HT-29 (cell line): ENCODE measurements around the gene SEPHS2. TPM values are rescaled to one million over a fixed set of nuclear protein-coding genes. Genes with fewer than 3 reads are reported as not detected.
"Not testable (repeated sequence)": the region's sequence is repeated elsewhere in the genome, so short reads cannot be mapped to it uniquely, and the experiment has no call there.

ENCODE experiments used
- DNase-seq: peaks from one replicate; pipeline ENCODE4 v3.0.0-alpha.2; 2015; ENCODE audit warnings: low spot score
- small RNA-seq: library from RNA; depleted of rRNA; stranded (forward); fragments of <200 nt; gene quantifications from one replicate; pipeline ENCODE3, GENCODE V24; 2014
- total RNA-seq: library from RNA; depleted of rRNA; stranded (reverse); fragments of >200 nt; shearing (Covaris generic); gene quantifications from 2 replicates; pipeline ENCODE4 v1.2.3, GENCODE V29; 2014; rRNA removed

SEPHS2 gene
- total RNA-seq, 1 experiment from 2014 or later = 11.0 TPM

GRCh38 chr16:30399435-30400186, 46.1 kb downstream of the SEPHS2 start:
- DNase-seq = peak; percentile 47

- no peak for DNase-seq
Measured at GRCh38 chr16:30398661-30399434, 46.8 kb downstream of the SEPHS2 start.

GRCh38 chr16:30397776-30398660, 47.7 kb downstream of the SEPHS2 start:
- peak; percentile 58 for DNase-seq

GRCh38 chr16:30397056-30397455, 48.6 kb downstream of the SEPHS2 start:
- DNase-seq = no peak

GRCh38 chr16:30396627-30397026, 49.0 kb downstream of the SEPHS2 start:
- DNase-seq = not testable (repeated sequence)

GRCh38 chr16:30395992-30396585, 49.6 kb downstream of the SEPHS2 start:
- no peak for DNase-seq

GRCh38 chr16:30395155-30395991, 50.3 kb downstream of the SEPHS2 start, which contains the start of gene ZNF48:
Gene ZNF48, plus strand, starts transcription at chr16:30395420. Its CDS starts 375 bp downstream, at chr16:30395795.
- DNase-seq = peak; percentile 89

- no peak for DNase-seq
Measured at GRCh38 chr16:30394592-30395154, 51.0 kb downstream of the SEPHS2 start.

Small RNAs within 50 kb of the gene (small RNA-seq; reads per million reads assigned to genes)
- gene RF00019 = not detected
- gene RF00406 = 0.50 reads per million
- gene RNU7-61P = not detected

Other genes with a start within 250 kb of the SEPHS2 start
- gene SULT1A3, start 246.6 kb downstream of the SEPHS2 start, total RNA-seq = 7.5 and 14.0 TPM in 2 replicates
- 0.39 and 1.0 TPM in 2 replicates for gene NPIPB13, start 197.4 kb downstream of the SEPHS2 start, total RNA-seq
- gene CD2BP2, start 90.6 kb downstream of the SEPHS2 start, total RNA-seq = 42.8 and 49.4 TPM in 2 replicates
- 63.3 and 66.5 TPM in 2 replicates for gene TBC1D10B, start 75.4 kb downstream of the SEPHS2 start, total RNA-seq
- 1.0 TPM in 1 of 2 replicates, not detected in the other for gene MYL11, start 71.1 kb downstream of the SEPHS2 start, total RNA-seq
- 0.16 TPM in 1 of 2 replicates, not detected in the other for gene SEPTIN1, start 63.3 kb downstream of the SEPHS2 start, total RNA-seq
- 19.0 and 20.3 TPM in 2 replicates for gene ZNF48, start 50.5 kb downstream of the SEPHS2 start, total RNA-seq
- 12.6 and 17.7 TPM in 2 replicates for gene ZNF771, start 38.3 kb downstream of the SEPHS2 start, total RNA-seq
- 107 and 111 TPM in 2 replicates for gene DCTPP1, start 15.8 kb downstream of the SEPHS2 start, total RNA-seq
- not detected in 2 replicates for gene ITGAL, start 26.9 kb upstream of the SEPHS2 start, total RNA-seq
- 47.1 and 47.9 TPM in 2 replicates for gene ZNF768, start 80.7 kb upstream of the SEPHS2 start, total RNA-seq
- 7.9 and 8.8 TPM in 2 replicates for gene ZNF747, start 89.0 kb upstream of the SEPHS2 start, total RNA-seq
- 8.3 and 9.9 TPM in 2 replicates for gene ZNF764, start 112.5 kb upstream of the SEPHS2 start, total RNA-seq
- 5.7 and 7.5 TPM in 2 replicates for gene ZNF688, start 125.8 kb upstream of the SEPHS2 start, total RNA-seq
- 7.7 and 12.2 TPM in 2 replicates for gene ZNF785, start 139.8 kb upstream of the SEPHS2 start, total RNA-seq
- 4.9 and 7.7 TPM in 2 replicates for gene ZNF689, start 164.5 kb upstream of the SEPHS2 start, total RNA-seq
- 20.8 and 22.9 TPM in 2 replicates for gene PRR14, start 205.1 kb upstream of the SEPHS2 start, total RNA-seq
- 33.6 and 38.0 TPM in 2 replicates for gene FBRS, start 212.6 kb upstream of the SEPHS2 start, total RNA-seq